ENCODE data around the gene TSTD2.

- TF ChIP-seq, protein P1, sequence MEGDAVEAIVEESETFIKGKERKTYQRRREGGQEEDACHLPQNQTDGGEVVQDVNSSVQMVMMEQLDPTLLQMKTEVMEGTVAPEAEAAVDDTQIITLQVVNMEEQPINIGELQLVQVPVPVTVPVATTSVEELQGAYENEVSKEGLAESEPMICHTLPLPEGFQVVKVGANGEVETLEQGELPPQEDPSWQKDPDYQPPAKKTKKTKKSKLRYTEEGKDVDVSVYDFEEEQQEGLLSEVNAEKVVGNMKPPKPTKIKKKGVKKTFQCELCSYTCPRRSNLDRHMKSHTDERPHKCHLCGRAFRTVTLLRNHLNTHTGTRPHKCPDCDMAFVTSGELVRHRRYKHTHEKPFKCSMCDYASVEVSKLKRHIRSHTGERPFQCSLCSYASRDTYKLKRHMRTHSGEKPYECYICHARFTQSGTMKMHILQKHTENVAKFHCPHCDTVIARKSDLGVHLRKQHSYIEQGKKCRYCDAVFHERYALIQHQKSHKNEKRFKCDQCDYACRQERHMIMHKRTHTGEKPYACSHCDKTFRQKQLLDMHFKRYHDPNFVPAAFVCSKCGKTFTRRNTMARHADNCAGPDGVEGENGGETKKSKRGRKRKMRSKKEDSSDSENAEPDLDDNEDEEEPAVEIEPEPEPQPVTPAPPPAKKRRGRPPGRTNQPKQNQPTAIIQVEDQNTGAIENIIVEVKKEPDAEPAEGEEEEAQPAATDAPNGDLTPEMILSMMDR (IDR thresholded peaks at IDR 0.05; ENCODE audit: low read length): no peak
- TF ChIP-seq EZH2phosphoT487 (IDR thresholded peaks at IDR 0.05; ENCODE audit: low read length) (no peak), EZH2 (optimal IDR thresholded peaks at IDR 0.05; ENCODE audit: low read depth, low read length) (no peak)
Measured at GRCh38 chr9:97570899-97571298, 62.3 kb downstream of the TSTD2 start.

Data from MM.1S (cell line).